Heart right ventricle (tissue), 16 donors: Measurements from ENCODE around the gene CDKL1. TPM values are rescaled to one million over a fixed set of nuclear protein-coding genes. Genes with fewer than 3 reads are reported as not detected.

Experiments
- ATAC-seq, 8 donors: fragments of 200-7000 bp; cut with Tn5 transposase; one replicate each; pipeline ENCODE4 v1.9.1; 2020; ENCODE audit warnings: mild to moderate bottlenecking in 8 of 8, moderate library complexity in 8 of 8, moderate number of reproducible peaks in 1 of 8
- DNase-seq, 2 donors: peaks; one replicate each; pipeline ENCODE4 v3.0.0-alpha.2; 2020
- H3K27ac ChIP-seq, 10 donors: fragments of 200-600 bp; sonication (generic) in 2 of 10; one replicate each; pipeline versions ENCODE4 v1.5.0 to v1.8.0; 2020 to 2022; ENCODE audit warnings: mild to moderate bottlenecking in 3 of 10
- H3K27me3 ChIP-seq, 7 donors: fragments of 200-600 bp; one replicate each; pipeline ENCODE4 v1.8.0; 2021 to 2022; ENCODE audit warnings: mild to moderate bottlenecking in 2 of 7
- H3K36me3 ChIP-seq, 9 donors: fragments of 200-600 bp; sonication (generic) in 1 of 9; one replicate each; pipeline versions ENCODE4 v1.5.0 to v1.8.0; 2020 to 2022; ENCODE audit warnings: mild to moderate bottlenecking in 2 of 9
- H3K4me1 ChIP-seq, 9 donors: fragments of 200-600 bp; sonication (generic) in 1 of 9; one replicate each; pipeline versions ENCODE4 v1.5.0 to v1.8.0; 2020 to 2022; ENCODE audit warnings: mild to moderate bottlenecking in 4 of 9
- H3K4me3 ChIP-seq, 10 donors: fragments of 200-600 bp; sonication (generic) in 2 of 10; one replicate each; pipeline versions ENCODE4 v1.5.0 to v1.8.0; 2020 to 2022; ENCODE audit warnings: mild to moderate bottlenecking in 7 of 10, moderate library complexity in 2 of 10
- H3K9me3 ChIP-seq, 11 donors: fragments of 200-600 bp in 10 of 11; sonication (generic) in 2 of 11; one replicate each; pipeline versions ENCODE4 v1.5.0 to v1.8.0; 2013 to 2022; ENCODE audit warnings: mild to moderate bottlenecking in 2 of 11, control low read depth in 1 of 11, moderate library complexity in 1 of 11
- WGBS, 2 donors: extraction: QIAGEN DNeasy Blood & Tissue Kit; methylation state at CpG; one replicate each; pipeline ENCODE4 v1.1.7; 2013; ENCODE audit warnings: inconsistent platforms in 1 of 2; 5-methylcytosine and 5-hydroxymethylcytosine counted together
- intact Hi-C, 10 donors: fragments of 100-400 bp; cut with DNase I; formaldehyde crosslinking; loops; one replicate each; pipeline versions ENCODE4 v1.11.1 to v1.14.2; 2022
- polyA plus RNA-seq, 2 donors: library from polyadenylated mRNA; stranded (reverse); fragments of 200-250 nt; gene quantifications; one replicate each; pipeline ENCODE4 v1.2.3, GENCODE V29; 2013
- total RNA-seq, 10 donors: library from RNA; stranded (reverse); fragmentation: NEBNext Ultra II Directional in 3 of 10; extraction: Animal tissue kit (Norgen Biotek cat#: 25700) in 3 of 10; gene quantifications; one replicate each; pipeline versions ENCODE4 v1.2.1 to v1.2.4, GENCODE V29; 2021 to 2023
- TF ChIP-seq, protein P1 (sequence below), 9 donors: fragments of 200-600 bp; sonication (generic) in 2 of 9; IDR thresholded peaks; one replicate each; pipeline versions ENCODE4 v1.5.0 to v1.8.0; 2021 to 2022; ENCODE audit warnings: antibody characterized with exemption in 9 of 9, mild to moderate bottlenecking in 5 of 9, moderate library complexity in 1 of 9
- donor health status: Arrhythmogenic right ventricular cardiomyopathy.
- donor health status: ischemic (EF 13 %, LVEDD 7.1; RV severe dilation, severe dysfunction).
- donor health status: healthy with polysubstance abuse.
- donor health status: DM: no; HTN: yes; CAD: no.
- donor health status: DM: no; HTN: no; CAD: no.
- donor health status: ischemic (EF 25% LVEDD 6.9; RV normal size, moderate dysfunction).
- donor health status: ischemic (EF 25% LVEDD 5.7; RV mildly dilated, moderate dysfunction).
- donor health status: healthy.
- donor health status: DM: yes; HTN: yes; CAD: no.
- donor health status: Ischemic cardiomyopathy.
- donor health status: ischemic (EF 35%, LVEDD 5.7; RV mildly dilated, moderate dysfunction).
- donor health status: nonischemic (EF 11% LVEDD 7.7; RV severe dilation, severe dysfunction).
- donor health status: DM: yes; HTN: yes; CAD: no.
- donor health status: PGD.
- donor health status: ischemic (EF 29% LVEDD 5.4; RV normal size, mild dysfunction).
- donor health status: nonischemic (EF 23%, LVEDD 6.1; RV moderate dilation, normal function).

The CDKL1 gene
- total and polyA plus RNA-seq, 12 donors = 0.71 to 6.0 (median 2.1) TPM

DNA sequence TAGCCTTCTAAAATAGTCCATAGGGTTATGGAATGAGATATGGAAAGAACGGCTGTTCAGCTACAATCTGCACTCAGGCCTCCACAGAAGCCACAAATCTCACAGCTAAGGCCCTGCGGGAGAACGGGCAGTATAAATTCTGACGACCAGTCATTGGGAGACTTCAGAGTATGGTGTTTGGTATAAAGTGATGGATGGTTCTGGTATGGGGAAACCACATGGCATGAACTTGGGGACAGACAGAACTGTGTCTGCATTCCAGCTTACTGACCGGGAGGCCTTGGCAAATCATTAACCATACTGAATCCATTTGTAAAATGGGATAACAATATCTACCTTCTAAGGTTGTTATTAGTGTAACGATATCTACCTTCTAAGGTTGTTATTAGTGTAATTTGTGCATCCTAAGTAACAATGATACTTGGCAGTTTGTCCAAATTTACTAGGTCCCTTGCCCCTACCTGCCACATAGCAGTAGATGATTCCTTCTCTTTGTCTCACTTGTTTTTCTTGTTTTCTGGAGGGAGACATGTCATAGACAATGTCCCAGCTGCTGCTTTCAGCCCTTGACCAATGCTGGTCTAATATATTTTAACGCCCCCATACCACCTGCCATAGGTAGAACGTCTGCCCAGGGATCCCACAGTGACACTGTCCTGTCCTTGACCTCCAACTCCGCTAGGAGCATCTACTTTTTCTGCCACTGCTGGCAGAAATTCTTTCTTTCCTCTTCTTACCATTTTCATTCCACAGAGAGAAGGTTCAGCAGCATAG is 6.8 kb downstream of the CDKL1 start:
- intact Hi-C loops = loop anchor here in 1 of 10 donors (5.0 kb wide), 1 partner anchor 33 kb away; no protein-coding TSS in a partner anchor
- ATAC-seq (no peak), DNase-seq (no peak)
- Histone ChIP-seq H3K4me3 (no peak overlapping the region), H3K36me3 (peaks cover 0 to 5% (median 0%) of the 10 kb centered on the region in 9 donors), H3K9me3 (no peaks in the 10 kb centered on the region), H3K27ac (no peak overlapping the region), H3K27me3 (no peaks in the 10 kb centered on the region), H3K4me1 (peaks cover 0 to 4% (median 0%) of the 10 kb centered on the region in 9 donors)
- WGBS, 2 donors = 94 to 95% methylated on average over 9 of the region's 9 CpGs
- TF ChIP-seq, protein P1, sequence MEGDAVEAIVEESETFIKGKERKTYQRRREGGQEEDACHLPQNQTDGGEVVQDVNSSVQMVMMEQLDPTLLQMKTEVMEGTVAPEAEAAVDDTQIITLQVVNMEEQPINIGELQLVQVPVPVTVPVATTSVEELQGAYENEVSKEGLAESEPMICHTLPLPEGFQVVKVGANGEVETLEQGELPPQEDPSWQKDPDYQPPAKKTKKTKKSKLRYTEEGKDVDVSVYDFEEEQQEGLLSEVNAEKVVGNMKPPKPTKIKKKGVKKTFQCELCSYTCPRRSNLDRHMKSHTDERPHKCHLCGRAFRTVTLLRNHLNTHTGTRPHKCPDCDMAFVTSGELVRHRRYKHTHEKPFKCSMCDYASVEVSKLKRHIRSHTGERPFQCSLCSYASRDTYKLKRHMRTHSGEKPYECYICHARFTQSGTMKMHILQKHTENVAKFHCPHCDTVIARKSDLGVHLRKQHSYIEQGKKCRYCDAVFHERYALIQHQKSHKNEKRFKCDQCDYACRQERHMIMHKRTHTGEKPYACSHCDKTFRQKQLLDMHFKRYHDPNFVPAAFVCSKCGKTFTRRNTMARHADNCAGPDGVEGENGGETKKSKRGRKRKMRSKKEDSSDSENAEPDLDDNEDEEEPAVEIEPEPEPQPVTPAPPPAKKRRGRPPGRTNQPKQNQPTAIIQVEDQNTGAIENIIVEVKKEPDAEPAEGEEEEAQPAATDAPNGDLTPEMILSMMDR (IDR thresholded peaks at IDR 0.05) = no peak

DNA sequence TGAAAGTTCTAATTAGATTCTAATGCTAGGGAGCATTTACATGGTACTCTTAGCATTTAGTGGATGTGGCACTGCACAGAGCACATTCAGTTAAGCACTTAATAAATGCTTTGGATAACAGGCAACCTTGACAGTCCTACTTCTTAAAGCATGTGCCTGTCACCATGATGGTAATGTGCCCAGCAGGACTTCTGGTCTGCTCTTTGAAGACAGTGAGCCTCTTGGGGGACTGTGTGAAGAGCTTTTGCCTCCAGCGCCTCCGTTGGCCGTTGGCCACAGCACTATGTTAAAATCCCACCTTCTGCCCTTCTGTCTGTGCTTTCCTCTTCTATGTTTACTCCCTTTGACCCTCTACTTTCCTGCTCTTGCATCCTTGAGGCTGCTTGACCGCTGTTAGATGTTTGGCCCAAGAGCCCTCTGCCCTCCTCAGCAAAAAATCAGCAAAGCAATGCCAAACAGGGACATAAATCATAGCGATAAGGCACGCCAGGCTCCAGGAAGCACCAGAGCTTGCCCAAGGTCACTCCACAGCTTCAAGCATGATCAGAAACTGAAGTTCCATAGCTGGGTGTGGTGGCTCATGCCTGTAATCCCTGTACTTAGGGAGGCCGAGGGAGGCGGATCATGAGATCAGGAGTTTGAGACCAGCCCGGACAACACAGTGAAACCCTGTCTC is 8.3 kb downstream of the CDKL1 start:
- Histone ChIP-seq H3K36me3 (peaks cover 0 to 5% (median 0%) of the 10 kb centered on the region in 9 donors), H3K4me3 (no peak overlapping the region), H3K9me3 (no peaks in the 10 kb centered on the region), H3K4me1 (no peaks in the 10 kb centered on the region), H3K27ac (no peak overlapping the region), H3K27me3 (no peaks in the 10 kb centered on the region)
- DNase-seq (no peak), ATAC-seq (no peak)
- TF ChIP-seq, protein P1 (IDR thresholded peaks at IDR 0.05) = no peak
- whole genome bisulfite sequencing, 2 donors = 81 to 88% methylated on average over 9 of the region's 9 CpGs
- intact Hi-C loops = no loop called here

DNA sequence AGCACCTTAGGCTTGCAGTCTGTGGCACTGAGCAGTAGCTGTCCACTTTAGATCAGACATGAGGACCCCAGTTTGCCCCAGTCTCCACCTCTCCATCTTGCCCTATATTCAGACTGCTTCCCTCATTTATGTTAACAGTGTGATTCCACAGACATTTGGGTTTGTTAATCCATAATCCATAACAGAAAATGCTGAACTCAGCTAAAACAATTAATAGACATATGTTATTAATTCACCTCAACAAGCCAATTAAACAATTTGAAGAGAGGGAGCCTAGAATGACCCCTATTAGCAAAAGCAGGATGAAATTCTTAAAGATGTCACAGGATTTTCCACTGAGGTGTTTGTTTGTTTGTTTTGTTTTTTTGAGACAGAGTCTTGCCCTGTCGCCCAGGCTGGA is 9.1 kb downstream of the CDKL1 start:
- WGBS, 2 donors = 100% methylated on average over 1 of the region's 1 CpG
- Histone ChIP-seq H3K4me1 (no peaks in the 10 kb centered on the region), H3K36me3 (peaks cover 0 to 5% (median 0%) of the 10 kb centered on the region in 9 donors), H3K27me3 (no peaks in the 10 kb centered on the region), H3K4me3 (no peak overlapping the region), H3K27ac (no peak overlapping the region), H3K9me3 (no peaks in the 10 kb centered on the region)
- ATAC-seq = no peak
- TF ChIP-seq, protein P1 (IDR thresholded peaks at IDR 0.05) = no peak
- intact Hi-C loops = no loop called here
- no peak for DNase-seq

DNA sequence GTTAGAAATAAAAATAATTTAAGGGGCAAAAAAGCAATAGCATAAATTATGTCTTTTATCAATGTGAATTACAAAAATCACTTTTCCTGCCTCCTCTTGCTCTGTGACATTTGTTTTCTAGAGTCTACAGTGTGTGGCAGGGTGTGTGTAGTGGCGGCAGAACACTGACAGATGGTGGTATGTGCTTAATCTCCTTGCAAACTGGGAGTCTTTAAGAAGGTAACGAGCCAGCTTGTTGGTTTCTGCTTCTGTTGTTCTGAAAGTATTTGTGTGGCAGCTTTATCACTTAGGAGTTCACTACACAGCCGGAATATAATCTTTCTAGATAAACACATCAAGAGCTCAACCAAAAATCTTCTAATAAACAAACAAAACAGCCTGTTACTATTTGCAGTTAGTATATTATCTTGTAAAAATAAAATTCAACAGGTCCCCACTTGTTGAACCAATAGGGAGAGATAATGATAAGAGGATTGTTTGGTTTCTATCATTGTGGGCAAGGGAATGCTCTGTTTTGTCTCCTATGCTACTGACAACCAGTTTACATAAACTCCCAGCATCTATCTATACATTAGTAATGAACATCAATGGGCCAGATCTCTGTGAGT is 13.0 kb downstream of the CDKL1 start:
- Histone ChIP-seq H3K9me3 (no peaks in the 10 kb centered on the region), H3K27me3 (no peaks in the 10 kb centered on the region), H3K4me3 (no peak overlapping the region), H3K27ac (no peak overlapping the region), H3K4me1 (no peaks in the 10 kb centered on the region), H3K36me3 (no peaks in the 10 kb centered on the region)
- 46 to 58% methylated on average over 3 of the region's 3 CpGs for WGBS, 2 donors
- DNase-seq (no peak), ATAC-seq (peak in 1 of 8 donors; percentile 44)
- intact Hi-C loops = no loop called here
- TF ChIP-seq, protein P1 (IDR thresholded peaks at IDR 0.05) = no peak
